Amniotic stem cell (primary cell): ENCODE data around the gene SLC38A11.

Experiments
- DNase-seq: peaks from one replicate; lab custom pipeline; 2025; lab: John Stamatoyannopoulos, UW

SLC38A11 gene

GRCh38 chr2:164969909-164970690 lies 14.8 kb upstream of the SLC38A11 start:
- DNase-seq = no peak

DNA sequence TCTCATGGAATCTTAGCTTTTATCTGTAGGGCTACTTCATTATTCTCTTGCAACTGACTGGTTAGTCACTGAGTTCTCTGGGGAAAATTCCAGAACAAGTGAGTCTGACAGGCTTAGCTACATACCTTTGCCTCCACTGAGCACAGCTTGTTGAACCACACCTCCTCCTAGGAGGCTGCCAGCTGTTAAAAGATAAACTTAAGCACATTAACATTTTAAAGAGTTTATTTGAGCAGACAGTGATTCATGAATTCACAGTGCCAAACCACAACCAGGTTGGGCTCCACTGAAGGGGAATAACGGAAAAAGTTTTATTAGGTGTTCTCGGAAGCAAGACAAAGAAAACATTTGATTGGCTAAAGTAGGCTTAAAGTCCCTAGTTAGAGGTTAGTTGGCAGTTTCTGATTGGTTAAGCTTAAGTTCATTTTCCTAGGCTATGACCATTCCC lies 12.5 kb upstream of the SLC38A11 start:
- no peak for DNase-seq

DNA sequence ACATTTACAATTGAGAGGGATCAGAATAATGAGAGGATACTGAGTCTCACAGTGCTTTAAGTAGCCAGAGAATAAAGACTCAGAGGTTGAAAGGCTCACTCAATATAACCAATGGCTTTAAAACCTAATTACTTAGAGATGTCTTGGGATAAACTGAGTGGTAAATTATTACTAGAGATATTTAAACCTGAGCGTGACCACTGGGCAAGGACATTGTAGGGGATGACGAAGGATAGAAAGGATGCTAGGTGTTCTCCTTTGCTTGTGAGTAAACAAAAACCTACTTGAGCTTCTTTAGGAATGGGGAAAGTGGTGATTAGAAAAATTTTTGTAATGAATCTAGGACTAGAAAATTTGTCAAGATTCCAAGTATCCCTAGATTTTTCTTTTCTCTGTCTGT lies 12.0 kb upstream of the SLC38A11 start:
- DNase-seq = no peak

DNA sequence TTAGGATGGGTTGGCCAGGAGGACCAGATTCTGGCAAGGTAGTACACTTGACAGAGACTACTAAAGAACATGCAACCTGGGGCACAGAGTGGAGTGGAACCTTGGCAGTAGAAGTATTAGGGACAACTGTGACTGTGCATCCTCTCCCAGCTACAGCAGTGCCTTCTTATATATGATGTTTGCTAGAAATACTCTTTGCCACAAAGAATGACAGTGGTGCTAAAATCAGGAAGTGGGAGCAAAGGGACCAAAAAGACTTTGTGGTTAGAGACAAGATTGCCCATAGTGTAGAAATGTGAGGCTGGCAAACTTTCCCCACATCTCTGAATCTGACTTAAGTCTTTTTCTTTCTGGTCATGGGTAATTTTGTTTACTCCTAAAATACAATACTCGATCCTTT lies 9.4 kb upstream of the SLC38A11 start:
- DNase-seq = no peak

DNA sequence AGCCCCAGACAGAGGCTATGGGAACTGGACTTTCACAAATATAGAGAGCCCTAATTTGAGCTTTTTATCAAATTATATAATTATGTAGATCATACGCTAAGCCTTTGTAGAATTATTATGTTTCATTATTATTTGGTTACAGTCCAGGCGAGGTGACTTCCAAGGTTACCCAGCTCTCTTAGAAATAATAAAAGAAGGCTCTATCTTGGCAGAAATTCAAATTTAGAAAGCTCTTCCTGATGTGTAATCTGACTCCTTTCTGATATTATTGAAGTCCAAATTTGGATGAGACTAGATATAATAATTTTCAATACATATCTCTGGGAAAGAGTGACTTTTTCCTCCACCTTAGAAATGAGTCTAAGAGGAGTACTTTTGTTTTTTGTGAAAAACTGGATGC lies 4.8 kb upstream of the SLC38A11 start:
- DNase-seq = no peak

- no peak for DNase-seq
These were observed 1.1 kb downstream of the SLC38A11 start for GRCh38 chr2:164954186-164954585.

GRCh38 chr2:164953279-164953678 lies 2.0 kb downstream of the SLC38A11 start:
- DNase-seq = no peak

DNA sequence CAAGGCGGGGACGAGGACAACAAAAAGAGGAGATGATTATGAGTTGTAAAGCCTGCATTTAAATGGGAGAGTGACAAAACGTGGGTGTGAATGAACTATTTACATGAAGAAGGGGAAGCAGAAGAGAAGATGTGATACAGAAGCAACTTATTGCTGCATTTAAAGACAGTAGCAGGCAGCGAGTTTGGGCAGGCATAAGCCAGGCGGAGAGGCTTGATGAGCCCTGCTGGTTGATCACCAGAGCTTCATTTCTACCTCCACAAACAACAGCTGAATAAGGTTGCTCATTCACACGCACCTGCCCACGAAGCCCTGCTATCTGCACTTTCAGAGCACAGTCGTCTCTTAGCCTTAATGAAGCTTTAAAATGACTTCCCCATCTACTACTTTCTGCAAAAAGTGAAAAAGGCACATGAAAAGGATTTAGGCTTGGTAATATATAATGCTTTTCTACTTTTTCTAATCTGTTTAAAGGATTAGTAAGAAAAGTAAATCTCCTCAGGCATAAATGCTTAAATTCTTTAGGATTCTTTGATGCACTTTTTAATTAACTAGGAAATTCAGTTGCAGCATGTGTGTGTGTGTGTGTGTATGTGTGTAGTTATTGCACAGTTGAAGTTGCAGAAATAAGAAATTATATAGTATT lies 3.1 kb downstream of the SLC38A11 start:
- no peak for DNase-seq

DNA sequence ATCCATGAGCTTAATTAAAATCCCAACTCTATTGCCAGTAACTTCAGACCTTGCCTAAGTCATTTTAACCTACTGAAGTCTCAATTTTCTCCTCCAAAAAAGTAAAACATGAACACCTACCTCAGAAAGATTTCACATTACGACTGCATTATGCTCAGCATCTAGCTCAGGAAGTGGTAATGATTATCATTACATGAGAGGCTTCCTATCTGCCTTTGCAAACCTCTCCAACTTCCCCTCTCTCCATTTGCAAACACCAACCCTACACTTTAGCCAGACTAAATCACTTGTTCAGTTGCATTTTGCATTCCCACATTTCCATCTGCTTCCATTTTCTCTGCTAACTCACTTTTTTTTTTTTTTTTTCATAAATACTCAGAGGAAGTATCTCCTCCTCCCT lies 6.8 kb downstream of the SLC38A11 start:
- no peak for DNase-seq

GRCh38 chr2:164947281-164947680 lies 8.0 kb downstream of the SLC38A11 start:
- DNase-seq = no peak

GRCh38 chr2:164943289-164943688 lies 12.0 kb downstream of the SLC38A11 start:
- DNase-seq = no peak

DNA sequence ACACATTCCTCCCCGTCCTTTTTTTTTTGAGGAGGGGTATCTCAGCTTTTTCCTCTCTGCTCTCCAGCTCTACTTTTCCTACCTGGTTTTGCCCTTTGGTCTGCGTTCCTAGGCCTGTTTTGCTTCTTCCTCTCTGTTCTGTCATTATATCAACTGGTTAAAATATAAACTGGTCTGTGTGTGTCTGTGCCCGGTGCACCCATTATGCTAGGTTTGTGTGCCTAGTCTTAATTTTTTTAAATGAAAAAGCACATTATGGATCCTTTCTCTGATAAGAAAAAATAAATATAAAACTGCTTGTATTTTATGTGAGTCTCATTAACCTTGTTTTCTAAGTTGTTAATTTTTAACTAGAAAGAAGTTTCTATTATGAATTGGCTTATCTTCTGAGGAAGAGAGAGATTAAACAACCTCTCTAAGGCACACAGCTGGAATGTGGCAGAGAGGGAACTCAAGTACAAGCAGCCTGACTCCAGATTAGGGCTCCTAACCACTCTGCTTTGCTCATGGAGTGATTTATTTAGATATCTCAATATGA lies 17.4 kb downstream of the SLC38A11 start:
- no peak for DNase-seq

GRCh38 chr2:164935118-164936101 lies 19.9 kb downstream of the SLC38A11 start:
- no peak for DNase-seq

- DNase-seq = no peak
These were observed 20.8 kb downstream of the SLC38A11 start for GRCh38 chr2:164934401-164935117.

DNA sequence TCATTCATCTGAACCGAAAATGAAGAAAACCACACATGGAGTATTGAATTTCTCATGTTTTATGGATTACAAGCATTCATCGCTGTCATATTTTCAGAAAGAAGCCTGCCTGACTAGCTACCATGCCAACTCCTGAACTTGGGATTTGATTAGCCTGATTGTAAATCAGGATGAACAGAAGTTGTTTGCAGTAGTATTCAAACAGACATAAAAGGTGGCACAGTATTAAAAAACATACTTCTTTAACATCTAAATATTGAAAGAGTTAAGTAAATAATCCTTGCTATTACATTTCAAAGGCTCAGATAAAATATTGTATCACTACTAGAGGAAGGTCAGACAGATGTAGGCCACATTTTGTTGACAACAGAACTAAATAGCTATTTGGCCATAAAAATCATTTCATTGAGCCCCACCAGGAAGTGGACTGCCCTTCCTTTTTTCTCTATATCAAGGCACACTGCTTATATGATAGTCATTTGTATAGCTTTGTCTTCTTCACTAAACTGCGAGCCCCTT lies 21.6 kb downstream of the SLC38A11 start:
- DNase-seq = no peak

DNA sequence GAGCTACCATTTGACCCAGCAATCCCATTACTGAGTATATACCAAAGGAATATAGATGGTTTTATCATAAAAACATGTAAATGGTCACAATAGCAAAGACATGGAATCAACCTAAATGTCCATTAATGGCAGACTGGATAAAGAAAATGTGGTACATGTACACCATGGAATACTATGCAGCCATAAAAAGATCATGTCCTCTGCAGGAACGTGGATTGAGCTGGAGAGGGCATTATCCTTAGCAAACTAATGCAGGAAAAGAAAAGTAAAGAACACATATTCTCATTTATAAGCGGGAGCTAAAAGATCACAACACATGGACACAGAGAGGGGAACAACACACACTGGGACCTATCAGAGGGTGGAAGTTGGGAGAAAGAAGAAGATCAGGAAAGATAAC lies 22.9 kb downstream of the SLC38A11 start:
- no peak for DNase-seq

- no peak for DNase-seq
These were observed 27.1 kb downstream of the SLC38A11 start for GRCh38 chr2:164928101-164928673.

GRCh38 chr2:164922134-164922533 lies 33.2 kb downstream of the SLC38A11 start:
- no peak for DNase-seq

DNA sequence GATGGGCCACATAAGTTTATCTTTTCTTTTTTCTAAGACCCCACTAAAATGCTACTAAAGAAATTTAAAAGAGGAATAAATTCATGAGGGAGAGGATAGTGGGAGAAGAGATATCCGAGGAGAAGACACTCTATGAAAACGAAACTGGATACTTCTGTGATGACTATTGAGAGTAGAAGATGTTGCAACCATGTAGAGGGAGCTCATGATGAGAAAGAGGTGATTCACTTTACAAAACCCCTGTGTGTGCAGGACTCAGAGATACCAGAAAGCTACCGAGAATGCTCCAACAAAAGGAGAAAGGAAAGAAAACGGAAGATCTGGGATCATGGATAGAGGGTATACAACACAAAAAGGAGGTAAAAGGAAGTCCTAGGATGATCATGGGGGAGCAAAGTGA lies 34.9 kb downstream of the SLC38A11 start:
- peak; percentile 71 for DNase-seq

- no peak for DNase-seq
These were observed 37.9 kb downstream of the SLC38A11 start for GRCh38 chr2:164917296-164917903.
